ENCODE results near the gene SPRR2D. TPM values are rescaled to one million over a fixed set of nuclear protein-coding genes. Genes with fewer than 3 reads are reported as not detected.

SPRR2D gene
- total RNA-seq (2022; extraction: Qiagen RNA extraction; ENCODE audit: low read depth), result not detected in 5 replicates

GRCh38 chr1:153040950-153041631 is at the start of gene SPRR2D:
SPRR2D (minus strand) TSS chr1:153041120; CDS start chr1:153040346, 774 bp downstream.

GRCh38 chr1:153071511-153071910 is 30.6 kb upstream of the SPRR2D start, which contains the start of gene SPRR2B:
SPRR2B (minus strand) TSS chr1:153071611; CDS start chr1:153070839, 772 bp downstream.

GRCh38 chr1:153057375-153057774 is 16.5 kb upstream of the SPRR2D start, which contains the start of gene SPRR2A:
SPRR2A (minus strand) TSS chr1:153057512; CDS start chr1:153056735, 777 bp downstream.

GRCh38 chr1:153030895-153031294 is 10.0 kb downstream of the SPRR2D start, which contains the start of gene SPRR1B:
SPRR1B (plus strand) TSS chr1:153031203; CDS start chr1:153032346, 1,143 bp downstream.

GRCh38 chr1:153001382-153001781 is 39.5 kb downstream of the SPRR2D start, which contains the start of gene SPRR3:
SPRR3 (plus strand) TSS chr1:153001749; CDS start chr1:153003021, 1,272 bp downstream.

Other genes with a start within 250 kb of the SPRR2D start
- gene LCE1D, start 244.4 kb downstream of the SPRR2D start, total RNA-seq (2022; extraction: Qiagen RNA extraction; ENCODE audit: low read depth), result not detected in 5 replicates
- not detected in 5 replicates for gene LCE1C, start 234.5 kb downstream of the SPRR2D start, total RNA-seq (2022; extraction: Qiagen RNA extraction; ENCODE audit: low read depth)
- not detected in 5 replicates for gene LCE1B, start 229.1 kb downstream of the SPRR2D start, total RNA-seq (2022; extraction: Qiagen RNA extraction; ENCODE audit: low read depth)
- gene LCE1A, start 213.6 kb downstream of the SPRR2D start, total RNA-seq (2022; extraction: Qiagen RNA extraction; ENCODE audit: low read depth), result not detected in 5 replicates
- not detected in 5 replicates for gene LCE6A, start 198.3 kb downstream of the SPRR2D start, total RNA-seq (2022; extraction: Qiagen RNA extraction; ENCODE audit: low read depth)
- not detected in 5 replicates for gene LCE7A, start 181.1 kb downstream of the SPRR2D start, total RNA-seq (2022; extraction: Qiagen RNA extraction; ENCODE audit: low read depth)
- not detected in 5 replicates for gene SMCP, start 162.8 kb downstream of the SPRR2D start, total RNA-seq (2022; extraction: Qiagen RNA extraction; ENCODE audit: low read depth)
- 0.03 TPM in 1 of 5 replicates, not detected in the others for gene IVL, start 132.6 kb downstream of the SPRR2D start, total RNA-seq (2022; extraction: Qiagen RNA extraction; ENCODE audit: low read depth)
- not detected in 5 replicates for gene SPRR5, start 93.9 kb downstream of the SPRR2D start, total RNA-seq (2022; extraction: Qiagen RNA extraction; ENCODE audit: low read depth)
- gene SPRR4, start 70.5 kb downstream of the SPRR2D start, total RNA-seq (2022; extraction: Qiagen RNA extraction; ENCODE audit: low read depth), result not detected in 5 replicates
- gene SPRR1A, start 57.0 kb downstream of the SPRR2D start, total RNA-seq (2022; extraction: Qiagen RNA extraction; ENCODE audit: low read depth), result not detected in 5 replicates
- 0.22 TPM in 1 of 5 replicates, not detected in the others for gene SPRR3, start 39.4 kb downstream of the SPRR2D start, total RNA-seq (2022; extraction: Qiagen RNA extraction; ENCODE audit: low read depth)
- gene SPRR1B, start 9.9 kb downstream of the SPRR2D start, total RNA-seq (2022; extraction: Qiagen RNA extraction; ENCODE audit: low read depth), result not detected in 5 replicates
- not detected in 5 replicates for gene SPRR2A, start 16.4 kb upstream of the SPRR2D start, total RNA-seq (2022; extraction: Qiagen RNA extraction; ENCODE audit: low read depth)
- gene SPRR2B, start 30.5 kb upstream of the SPRR2D start, total RNA-seq (2022; extraction: Qiagen RNA extraction; ENCODE audit: low read depth), result not detected in 5 replicates
- gene SPRR2E, start 53.4 kb upstream of the SPRR2D start, total RNA-seq (2022; extraction: Qiagen RNA extraction; ENCODE audit: low read depth), result not detected in 5 replicates
- not detected in 5 replicates for gene SPRR2F, start 72.4 kb upstream of the SPRR2D start, total RNA-seq (2022; extraction: Qiagen RNA extraction; ENCODE audit: low read depth)
- not detected in 5 replicates for gene SPRR2G, start 109.8 kb upstream of the SPRR2D start, total RNA-seq (2022; extraction: Qiagen RNA extraction; ENCODE audit: low read depth)
- not detected in 5 replicates for gene LELP1, start 162.3 kb upstream of the SPRR2D start, total RNA-seq (2022; extraction: Qiagen RNA extraction; ENCODE audit: low read depth)
- gene PRR9, start 176.5 kb upstream of the SPRR2D start, total RNA-seq (2022; extraction: Qiagen RNA extraction; ENCODE audit: low read depth), result not detected in 5 replicates
- not detected in 5 replicates for gene LORICRIN, start 218.6 kb upstream of the SPRR2D start, total RNA-seq (2022; extraction: Qiagen RNA extraction; ENCODE audit: low read depth)